Bladder microvascular endothelial cell (primary cell): ENCODE results near the gene MCMBP. TPM values are rescaled to one million over a fixed set of nuclear protein-coding genes. Genes with fewer than 3 reads are reported as not detected.

Experiments
- total RNA-seq: library from RNA; depleted of rRNA; stranded (reverse); fragments of >200 nt; gene quantifications from 2 replicates; pipeline ENCODE4 v1.2.3, GENCODE V29; 2014

MCMBP gene
- total RNA-seq = 41.8 and 73.3 TPM in 2 replicates

DNA sequence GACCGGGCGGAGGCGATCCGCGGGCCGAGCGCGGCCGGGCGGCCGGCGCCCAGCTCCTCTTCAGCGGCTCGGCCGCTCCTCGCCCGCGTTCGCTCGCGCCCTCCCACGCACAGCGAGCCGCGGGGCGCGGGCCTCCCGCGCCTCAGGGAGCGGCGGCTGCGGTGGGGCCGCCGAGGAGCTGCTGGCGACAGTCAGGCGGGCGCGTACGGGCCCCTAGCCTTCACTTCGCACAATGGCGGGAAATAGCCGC lies at the start of gene MCMBP:
MCMBP (minus strand) TSS at position 234 of the 250 bp plus-strand sequence. CDS start 259 bp downstream, outside the sequence.

GRCh38 chr10:119892188-119893065 lies 19.8 kb upstream of the MCMBP start, which contains the start of gene SEC23IP:
Gene SEC23IP (plus strand): TSS chr10:119892730. CDS start chr10:119892783, 53 bp downstream.

Other genes with a start within 250 kb of the MCMBP start
- gene BAG3, start 221.5 kb downstream of the MCMBP start, total RNA-seq = 7.9 and 10.3 TPM in 2 replicates
- gene INPP5F, start 146.8 kb downstream of the MCMBP start, total RNA-seq = 11.5 and 15.9 TPM in 2 replicates
- 22.0 and 42.6 TPM in 2 replicates for gene SEC23IP, start 19.9 kb upstream of the MCMBP start, total RNA-seq